HG02798 (cell line): ENCODE data around the gene CCDC33.

Source experiments
- ATAC-seq: cut with Tn5 transposase; IDR thresholded peaks from one replicate; pipeline ENCODE4 v1.9.1; 2021; ENCODE audit warnings: mild to moderate bottlenecking; ENCODE audit not compliant: unreplicated experiment, poor library complexity

The CCDC33 gene

DNA sequence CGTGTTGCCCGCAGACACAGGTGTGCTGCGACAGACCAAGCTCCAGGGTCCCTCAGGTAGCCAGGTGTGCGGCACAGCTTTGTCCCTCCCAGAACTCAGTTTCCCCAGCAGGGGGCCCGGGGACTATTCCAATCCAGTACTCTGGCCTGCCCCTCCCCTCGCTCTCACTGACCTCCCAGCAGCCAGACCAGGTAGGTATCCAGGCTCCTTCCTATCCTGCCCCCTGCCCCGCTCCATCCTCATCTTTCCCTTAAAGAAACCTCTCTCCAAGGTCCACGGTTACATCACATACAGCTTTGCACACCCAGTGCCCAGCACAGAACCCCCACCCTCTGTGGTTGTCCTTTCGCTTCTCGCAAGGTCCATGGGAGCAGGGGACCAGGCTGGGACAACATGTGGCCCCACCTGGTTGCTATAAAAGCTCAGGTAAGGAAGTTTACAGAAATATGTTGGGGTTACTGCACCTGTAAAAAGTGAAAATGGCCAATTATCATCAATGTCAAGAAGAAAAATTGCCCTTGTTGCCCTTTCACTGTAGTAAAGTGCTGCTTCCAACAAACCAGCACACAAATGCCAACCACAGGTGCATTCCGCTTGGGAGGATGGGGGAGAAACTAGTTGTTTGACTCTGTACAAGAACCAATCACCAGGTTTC, 138.6 kb downstream of the CCDC33 start:
- no peak for ATAC-seq

DNA sequence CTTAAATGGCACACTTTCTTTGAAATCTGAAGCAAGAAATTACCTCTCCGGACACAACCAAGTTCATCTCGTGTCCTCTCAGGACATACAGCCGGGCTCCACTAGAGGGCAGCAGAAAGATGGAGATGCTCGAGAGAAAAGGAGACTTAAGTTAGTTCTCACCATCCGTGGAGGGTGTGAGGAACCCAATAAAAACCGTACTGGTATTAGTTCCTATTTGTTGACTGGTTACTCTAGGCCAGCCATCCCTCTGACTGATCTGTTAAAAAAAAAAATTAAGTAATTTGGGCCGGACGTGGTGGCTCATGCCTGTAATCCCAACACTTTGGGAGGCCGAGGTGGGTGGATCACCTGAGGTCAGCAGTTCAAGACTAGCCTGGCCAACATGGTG, 139.2 kb downstream of the CCDC33 start:
- peak; percentile 33 for ATAC-seq

DNA sequence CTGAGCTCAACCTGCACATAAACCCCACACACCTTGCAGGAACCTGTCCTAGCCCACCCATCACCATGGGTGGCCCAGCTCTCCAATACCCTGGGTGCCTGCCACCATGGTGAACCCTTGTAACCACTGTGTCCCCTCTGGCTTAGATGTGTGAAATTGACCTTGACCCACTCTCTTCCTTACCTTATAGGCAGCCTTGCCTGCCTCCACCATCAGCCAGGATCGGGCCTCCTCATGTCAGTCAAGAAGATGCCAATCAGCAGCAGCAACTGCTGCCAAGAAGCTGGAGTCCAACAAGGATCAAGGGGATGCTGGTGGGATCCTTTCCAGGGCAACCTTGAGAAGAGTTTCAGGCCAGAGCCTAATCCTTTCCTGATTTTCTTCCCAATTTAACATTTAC, 140.1 kb downstream of the CCDC33 start:
- no peak for ATAC-seq

DNA sequence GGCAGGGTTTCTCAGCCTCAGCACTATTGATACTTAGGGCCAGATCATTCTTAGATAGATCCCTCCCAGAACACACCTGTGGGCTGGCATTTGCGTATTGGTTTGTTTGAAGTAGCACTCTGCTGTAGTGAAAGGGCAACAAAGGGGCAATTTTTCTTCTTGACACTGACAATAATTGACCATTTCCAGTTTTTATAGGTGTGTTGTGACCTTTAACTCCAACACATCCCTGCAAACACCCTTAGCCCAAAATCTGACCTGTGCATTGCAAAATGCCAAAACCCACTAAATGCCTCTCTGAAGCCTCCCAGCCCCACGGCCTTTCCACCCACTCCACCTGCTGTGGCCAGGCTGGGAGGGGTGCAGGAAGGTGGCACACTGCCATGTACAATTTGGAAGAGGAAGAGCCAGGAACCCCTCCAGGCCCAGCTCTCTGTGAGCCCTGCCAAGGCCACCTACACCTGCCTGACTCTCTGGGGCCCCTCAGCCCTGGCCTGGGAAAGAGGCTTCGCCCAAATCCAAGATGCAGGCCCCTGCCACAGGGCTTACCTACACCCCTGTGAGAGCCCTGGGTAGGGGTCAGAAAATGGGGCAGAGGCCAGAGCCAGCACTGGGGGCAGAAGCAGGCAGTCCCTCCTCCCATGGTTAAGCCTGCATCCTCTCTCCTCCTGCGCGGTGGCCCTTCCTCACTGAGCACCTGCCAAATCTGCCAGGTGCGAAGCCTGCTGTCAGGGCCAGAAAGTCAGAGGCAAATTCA, 140.9 kb downstream of the CCDC33 start:
- no peak for ATAC-seq

DNA sequence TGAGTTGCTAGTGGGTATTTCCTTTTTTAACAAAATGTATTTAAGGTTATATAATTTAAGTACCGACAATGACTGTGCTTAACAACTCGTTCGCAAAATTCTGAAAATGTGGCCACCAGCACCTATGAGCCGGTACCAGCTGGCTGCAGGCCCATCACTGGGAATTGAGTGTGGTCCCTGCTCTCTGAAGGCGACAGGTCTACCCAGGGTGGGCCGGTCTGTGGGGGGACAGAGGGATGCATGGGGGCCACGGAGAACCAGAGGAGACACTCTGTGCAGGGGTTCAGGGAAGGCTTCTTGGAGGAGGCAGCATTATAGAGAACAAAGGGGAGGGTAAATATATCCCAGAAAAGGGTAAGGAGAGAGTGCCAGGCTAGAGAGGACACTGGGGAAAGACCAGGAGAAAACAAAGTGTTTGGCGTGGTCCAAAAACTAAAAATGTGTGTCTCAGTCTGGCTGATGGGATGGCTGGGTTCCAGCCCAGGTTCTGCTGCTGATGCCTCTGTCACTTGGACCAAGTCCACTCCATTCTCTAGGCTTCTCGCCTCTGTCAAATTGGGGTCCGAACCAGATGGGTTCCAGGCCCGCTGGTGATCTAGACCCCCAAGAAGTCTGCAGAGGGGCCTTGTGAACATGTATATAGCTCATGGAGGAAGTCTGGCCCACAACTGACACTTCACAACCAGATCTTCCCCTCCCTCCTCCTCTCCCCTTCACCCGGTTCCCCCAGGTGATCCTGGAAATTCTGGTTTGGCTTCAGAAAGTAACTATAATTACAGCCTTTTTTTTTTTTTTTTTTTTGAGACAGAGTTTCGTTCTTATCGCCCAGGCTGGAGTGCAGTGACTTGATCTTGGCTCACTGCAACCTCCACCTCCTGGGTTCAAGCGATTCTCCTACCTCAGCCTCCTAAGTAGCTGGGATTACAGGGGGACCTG, 142.0 kb downstream of the CCDC33 start:
- no peak for ATAC-seq

DNA sequence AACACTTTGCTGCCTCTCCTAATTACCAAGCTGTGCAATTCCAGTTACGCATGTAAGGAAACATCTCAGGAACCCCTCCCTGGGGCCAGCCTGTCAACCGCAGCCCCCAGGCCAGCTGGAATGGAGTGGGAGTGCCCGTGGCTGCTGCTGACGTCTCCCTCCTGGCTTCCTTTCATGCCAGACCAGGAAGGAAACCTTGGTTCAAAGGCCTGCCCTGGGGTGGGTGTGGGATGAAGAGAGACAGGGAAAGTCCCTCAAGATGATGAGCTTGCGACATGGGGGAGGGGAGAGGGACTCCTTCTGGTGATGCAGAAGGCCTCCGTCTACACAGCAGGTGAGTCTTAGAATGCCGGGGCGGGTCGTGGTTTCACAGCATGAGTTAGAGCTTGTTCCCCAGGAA, 142.7 kb downstream of the CCDC33 start:
- no peak for ATAC-seq

DNA sequence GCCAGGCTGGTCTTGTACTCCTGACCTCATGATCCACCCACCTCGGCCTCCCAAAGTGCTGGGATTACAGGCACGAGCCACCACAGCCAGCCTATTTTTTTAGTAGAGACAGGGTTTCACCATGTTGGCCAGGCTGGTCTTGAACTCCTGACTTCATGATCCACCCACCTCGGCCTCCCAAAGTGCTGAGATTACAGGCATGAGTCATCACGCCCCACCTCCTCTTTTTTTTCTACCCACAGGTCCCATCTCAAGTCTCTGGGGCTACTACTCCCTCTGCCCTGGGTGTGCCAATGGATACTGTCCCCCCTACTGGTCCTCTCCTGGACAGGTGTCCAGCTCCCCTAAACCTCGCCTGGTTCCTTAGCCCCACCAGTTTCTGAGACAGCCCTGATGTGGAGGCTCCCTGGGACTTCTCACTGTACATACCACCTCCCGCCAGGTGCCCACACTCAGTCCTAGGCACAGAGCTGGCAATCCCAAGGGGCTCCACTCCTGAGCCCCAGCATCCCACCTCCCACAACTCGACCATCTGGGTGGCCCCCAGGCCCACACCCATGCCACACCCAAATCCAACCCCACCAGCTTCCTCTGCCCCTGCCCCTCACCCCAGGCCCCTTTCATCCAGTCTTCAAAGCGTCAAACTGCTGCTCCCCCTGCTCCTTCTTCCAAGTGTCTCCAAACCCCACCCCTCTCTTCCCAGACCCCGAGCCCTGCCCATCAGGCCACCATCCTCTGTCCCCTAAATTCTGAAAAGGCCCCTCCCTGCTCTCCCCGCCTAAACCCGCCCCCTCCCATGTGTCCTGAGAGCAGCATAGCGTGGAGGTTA, 144.4 kb downstream of the CCDC33 start:
- no peak for ATAC-seq

DNA sequence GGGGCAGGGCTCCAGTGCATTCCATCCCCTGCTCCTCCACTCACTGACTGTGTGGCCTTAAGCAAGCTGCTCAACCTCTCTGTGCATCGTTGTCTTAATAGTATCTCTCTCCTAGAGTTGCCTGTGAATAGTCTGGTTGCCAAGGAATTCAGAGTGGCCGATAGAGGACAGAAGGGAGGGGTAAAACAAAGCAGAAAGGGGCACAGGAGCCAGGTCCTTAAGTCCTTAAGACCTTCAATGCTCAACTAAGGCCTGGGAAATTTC, 145.0 kb downstream of the CCDC33 start:
- no peak for ATAC-seq

DNA sequence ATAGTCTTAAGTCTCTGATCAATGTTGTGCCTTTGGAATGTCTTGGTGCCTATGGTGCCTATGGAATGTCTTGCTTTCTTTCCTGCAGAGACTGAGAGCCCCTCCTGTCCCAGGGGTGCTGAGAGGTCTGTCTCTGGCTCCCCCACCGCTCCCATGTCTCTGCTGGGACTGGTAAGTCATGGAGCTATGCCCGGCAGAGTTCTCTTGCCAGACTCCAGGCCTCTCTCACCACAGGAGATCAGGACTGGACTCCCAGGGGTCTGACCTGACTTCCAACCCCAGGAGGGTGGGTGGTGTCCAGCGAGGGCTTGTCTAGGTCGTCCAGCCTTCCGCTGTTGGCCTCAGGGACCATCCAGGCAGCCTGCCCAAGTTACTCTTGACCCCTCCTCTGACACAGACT, 145.4 kb downstream of the CCDC33 start:
- no peak for ATAC-seq

DNA sequence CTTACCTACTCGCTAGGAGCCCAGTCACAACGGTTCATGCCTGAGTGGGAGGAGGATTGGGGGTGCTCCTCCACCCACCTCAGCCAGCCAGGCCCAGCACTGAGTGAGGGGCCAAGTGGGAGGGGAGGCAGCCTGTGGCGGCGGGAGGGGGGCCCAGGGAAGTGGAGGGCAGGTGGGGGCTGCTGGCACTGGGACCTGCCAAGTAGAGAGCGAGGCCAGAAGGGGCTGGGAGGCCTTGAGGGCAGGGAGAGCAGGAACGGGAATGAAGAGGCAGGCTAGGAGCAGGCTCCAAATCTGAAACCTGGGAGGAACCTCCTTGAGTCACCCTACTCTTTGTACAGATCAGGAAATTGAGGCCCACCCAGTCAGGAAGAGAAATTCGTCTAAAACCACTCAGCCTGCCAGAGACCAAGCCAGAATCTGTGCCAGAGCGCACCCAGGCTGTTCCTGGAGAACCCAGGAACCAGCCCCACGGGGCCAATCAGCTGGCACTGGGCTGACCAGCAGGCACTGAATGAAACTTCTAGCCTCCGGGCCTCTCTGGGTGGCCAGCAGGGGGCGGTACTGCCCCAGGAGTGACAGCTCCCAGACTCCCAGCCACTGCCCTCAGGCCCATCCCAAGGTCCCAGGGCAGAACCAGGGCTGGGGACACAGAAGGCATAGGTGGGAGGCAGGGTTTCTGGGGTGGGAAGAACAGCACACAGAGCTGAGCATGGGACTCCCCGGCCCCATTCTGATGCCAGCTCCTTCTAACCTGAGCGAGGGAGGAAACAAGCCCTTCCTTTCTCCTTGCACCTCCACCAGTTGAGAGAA, 146.1 kb downstream of the CCDC33 start:
- peak; percentile 38 for ATAC-seq

DNA sequence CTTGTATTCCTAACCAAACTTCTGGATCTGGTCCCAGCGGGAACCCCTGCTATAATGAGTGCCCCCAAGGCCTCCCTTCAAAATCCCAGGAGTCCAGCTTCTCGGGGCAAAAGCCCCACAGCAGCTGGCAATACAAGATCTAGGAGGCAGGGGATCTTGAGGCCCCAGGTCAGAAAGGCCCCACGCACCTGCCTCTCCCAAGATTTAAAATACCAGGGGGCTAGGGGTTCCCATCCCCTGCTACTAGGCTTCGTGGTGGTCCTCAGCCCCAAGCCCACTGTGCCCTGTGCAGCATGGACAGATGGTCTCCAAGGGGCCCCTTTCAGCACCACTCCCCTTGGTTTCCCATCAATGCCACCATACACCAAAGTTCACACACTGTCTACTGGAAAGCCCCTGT, 147.2 kb downstream of the CCDC33 start:
- ATAC-seq = no peak

DNA sequence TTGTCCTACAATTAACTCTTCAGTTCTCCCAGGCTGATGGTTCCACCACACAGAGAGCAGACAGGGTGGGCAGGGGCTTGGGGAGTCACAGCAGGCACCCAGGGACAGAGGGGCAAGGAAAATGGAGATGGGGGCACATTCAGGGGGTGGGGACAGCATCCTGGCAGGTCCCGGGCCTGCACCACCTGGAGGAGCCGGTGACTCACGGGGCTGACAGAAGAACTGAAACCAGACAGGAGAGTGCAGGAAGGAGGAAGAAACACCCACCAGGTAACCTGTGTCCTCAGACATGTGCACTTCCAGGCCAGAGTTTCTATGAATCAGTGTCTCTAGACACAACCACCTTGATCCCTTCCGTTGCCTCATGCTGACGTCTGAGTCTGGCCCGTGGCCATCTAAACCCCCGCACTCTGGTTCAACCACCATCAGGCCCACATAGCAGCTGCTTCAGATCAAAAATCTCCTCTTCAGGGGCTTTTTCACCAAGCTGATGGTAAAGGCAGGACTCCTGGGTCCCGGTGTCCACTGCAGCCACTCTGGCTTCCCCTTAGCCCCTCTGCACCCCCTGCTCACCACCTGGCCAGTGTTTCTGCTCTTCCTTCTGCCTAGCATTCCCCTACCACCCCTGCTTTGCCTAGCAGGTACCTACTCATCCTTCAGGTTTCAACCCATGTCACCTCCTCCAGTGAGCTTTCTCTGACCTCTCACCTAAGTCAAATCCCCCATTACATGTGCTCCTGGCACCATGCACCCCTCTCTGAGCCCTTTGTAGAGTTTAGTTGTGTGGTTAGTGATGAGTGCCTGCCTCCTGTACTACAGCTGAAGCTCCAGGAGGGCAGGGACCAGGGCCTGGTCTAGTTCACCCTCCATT, 147.8 kb downstream of the CCDC33 start:
- peak; percentile 47 for ATAC-seq

DNA sequence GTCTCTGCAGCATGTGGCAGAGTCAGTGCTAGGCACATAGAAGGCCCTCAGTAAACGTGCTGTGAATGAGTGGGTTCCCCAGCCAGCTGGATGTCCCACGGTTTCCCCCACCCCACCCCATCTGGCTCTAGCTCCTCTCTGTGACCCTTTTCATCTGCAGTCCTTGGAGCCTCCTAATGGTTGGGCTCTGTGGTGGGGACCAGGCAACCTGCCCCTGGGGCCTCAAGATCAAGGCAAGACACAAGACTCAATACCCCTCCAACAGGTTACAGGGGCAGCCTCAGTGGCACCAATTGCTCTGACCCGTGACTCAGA, 148.4 kb downstream of the CCDC33 start:
- no peak for ATAC-seq

DNA sequence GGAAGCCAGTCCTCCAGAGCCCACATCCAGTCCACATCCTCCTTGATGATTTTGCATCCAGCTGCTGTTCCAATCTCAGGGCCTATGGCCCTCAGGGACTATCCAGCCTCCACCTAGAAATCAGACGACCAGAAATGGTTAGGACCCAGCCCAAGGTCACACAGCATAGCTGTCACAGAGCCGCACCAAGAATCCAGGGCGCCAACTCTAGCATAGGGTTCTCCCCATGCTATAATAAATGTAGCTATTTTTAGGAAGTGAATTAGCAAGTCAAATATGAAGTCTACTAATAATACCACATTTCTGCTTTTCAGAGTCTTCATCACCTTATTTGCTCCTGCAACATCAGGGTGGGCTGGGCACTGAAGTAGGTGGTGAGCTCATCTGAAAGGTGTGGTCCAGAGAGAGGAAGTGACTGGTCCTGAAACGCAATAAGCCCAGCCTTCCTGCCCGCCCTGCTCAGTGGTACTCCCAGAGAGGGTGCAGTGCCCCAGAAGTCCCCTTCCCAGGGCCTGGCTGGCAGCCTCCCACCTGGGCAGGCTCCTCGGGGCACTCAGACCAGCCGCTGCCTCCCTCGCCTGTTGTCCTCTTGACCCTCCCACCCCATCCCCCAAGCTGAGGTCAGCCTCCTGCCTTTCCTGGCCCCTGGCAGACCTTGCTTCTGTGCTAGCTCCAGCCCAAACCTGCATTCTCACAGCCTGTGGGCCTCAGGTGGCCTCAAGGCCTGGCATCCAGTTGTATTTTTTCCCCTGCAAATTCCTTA, 148.9 kb downstream of the CCDC33 start:
- peak; percentile 61 for ATAC-seq

DNA sequence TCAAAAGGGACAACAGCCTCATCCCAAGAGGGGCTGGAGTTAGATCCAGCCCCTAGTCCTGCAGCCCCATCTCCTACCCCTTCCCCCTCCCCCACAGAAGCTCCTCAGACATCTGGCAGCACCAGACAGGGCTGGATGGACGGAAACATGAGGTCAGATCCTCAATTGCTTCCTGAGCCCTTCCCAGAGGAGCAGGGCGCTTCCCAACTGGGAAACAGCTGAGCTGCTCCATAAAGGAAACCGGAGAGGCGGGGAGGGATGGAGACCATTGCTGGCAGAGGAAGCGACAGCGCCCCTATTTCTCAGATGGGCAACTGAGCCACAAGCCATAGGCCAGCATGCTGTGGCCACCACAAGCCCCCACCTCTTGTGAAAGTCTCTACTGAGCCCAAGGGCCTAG, 149.6 kb downstream of the CCDC33 start:
- ATAC-seq = no peak
